ENCODE results near the gene CDH23.

CDH23 gene

GRCh38 chr10:71625445-71626175 is 228.9 kb downstream of the CDH23 start:
- Histone ChIP-seq H4K20me1 (ENCODE audit: insufficient read depth, low read length, poor library complexity, severe bottlenecking) (no peaks in the 10 kb centered on the region), H3F3A (ENCODE audit: low read depth) (no peaks in the 10 kb centered on the region), H3K4me2 (ENCODE audit: low read depth, low read length, poor library complexity, severe bottlenecking) (no peak overlapping the region), H3K27me3 (ENCODE audit: insufficient read depth, low read length, poor library complexity, severe bottlenecking) (no peaks in the 10 kb centered on the region), H3K9me3 (ENCODE audit: insufficient read depth, low read depth, low read length) (no peaks in the 10 kb centered on the region), H3K4me1 (ENCODE audit: insufficient read depth, low read length, poor library complexity, severe bottlenecking) (peaks cover 12% of the 10 kb centered on the region), H3K36me3 (ENCODE audit: insufficient read depth, low read length) (no peaks in the 10 kb centered on the region), H2AFZ (ENCODE audit: low read length) (no peak overlapping the region), H3K79me2 (ENCODE audit: insufficient read depth, low read length) (no peaks in the 10 kb centered on the region), H3K9me2 (replicated peaks; ENCODE audit: low read depth, low read length) (no peaks in the 10 kb centered on the region), H3K9ac (ENCODE audit: low read depth, low read length, poor library complexity, severe bottlenecking) (no peak overlapping the region), H3K4me3 (ENCODE audit: low read length, poor library complexity, severe bottlenecking) (no peak overlapping the region)
- no peak for TF ChIP-seq CTCF (conservative IDR thresholded peaks at IDR 0.05; ENCODE audit: low read length)
- no peak for TF ChIP-seq EZH2phosphoT487 (IDR thresholded peaks at IDR 0.05; ENCODE audit: borderline replicate concordance)

DNA sequence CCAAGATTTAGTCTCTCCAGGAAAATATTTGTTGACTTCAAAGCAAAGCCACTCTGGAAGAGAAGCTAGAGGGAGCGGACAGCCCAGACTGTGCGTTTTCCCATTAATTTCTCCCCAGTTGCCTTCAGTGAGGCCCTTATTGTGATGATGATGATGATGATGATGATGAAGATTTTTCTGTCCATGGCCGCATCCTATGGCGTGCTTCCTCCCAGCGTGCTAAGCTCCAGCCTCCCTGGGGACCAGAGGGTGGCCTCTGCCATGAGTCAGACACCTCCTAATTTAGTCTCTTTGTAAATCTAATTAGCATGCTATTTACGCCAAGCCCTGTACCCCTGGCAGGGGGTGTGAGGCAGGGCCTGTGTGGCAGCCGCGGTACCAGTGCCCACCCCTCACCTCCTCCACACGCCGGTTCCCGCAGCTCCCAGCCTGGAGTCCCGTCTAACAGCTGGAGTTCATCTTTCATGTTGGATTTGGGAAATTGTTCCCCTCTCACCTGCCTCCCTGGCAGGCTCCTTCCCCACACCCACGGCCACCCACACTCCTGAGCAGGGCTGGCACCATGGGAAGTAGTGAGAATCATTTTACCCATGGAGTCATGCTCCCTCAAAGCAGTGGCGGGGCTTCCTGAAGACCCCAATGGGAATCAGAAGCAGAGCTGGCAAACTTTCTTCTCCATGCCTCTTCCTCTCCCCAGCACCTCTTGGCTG is 230.7 kb downstream of the CDH23 start:
- no peaks in the 10 kb centered on the region for H3K9me3 ChIP-seq (ENCODE audit: insufficient read depth, low read depth, low read length)
- H3K9me2 ChIP-seq (replicated peaks; ENCODE audit: low read depth, low read length): no peaks in the 10 kb centered on the region
- H3K27me3 ChIP-seq (ENCODE audit: insufficient read depth, low read length, poor library complexity, severe bottlenecking): no peaks in the 10 kb centered on the region
- no peak overlapping the region for H3K9ac ChIP-seq (ENCODE audit: low read depth, low read length, poor library complexity, severe bottlenecking)
- H3K4me3 ChIP-seq (ENCODE audit: low read length, poor library complexity, severe bottlenecking): no peak overlapping the region
- no peak overlapping the region for H2AFZ ChIP-seq (ENCODE audit: low read length)
- H4K20me1 ChIP-seq (ENCODE audit: insufficient read depth, low read length, poor library complexity, severe bottlenecking): no peaks in the 10 kb centered on the region
- no peaks in the 10 kb centered on the region for H3F3A ChIP-seq (ENCODE audit: low read depth)
- H3K79me2 ChIP-seq (ENCODE audit: insufficient read depth, low read length): no peaks in the 10 kb centered on the region
- H3K4me1 ChIP-seq (ENCODE audit: insufficient read depth, low read length, poor library complexity, severe bottlenecking): peaks cover 12% of the 10 kb centered on the region
- TF ChIP-seq CTCF (conservative IDR thresholded peaks at IDR 0.05; ENCODE audit: low read length): no peak
- H3K36me3 ChIP-seq (ENCODE audit: insufficient read depth, low read length): no peaks in the 10 kb centered on the region
- no peak overlapping the region for H3K4me2 ChIP-seq (ENCODE audit: low read depth, low read length, poor library complexity, severe bottlenecking)

DNA sequence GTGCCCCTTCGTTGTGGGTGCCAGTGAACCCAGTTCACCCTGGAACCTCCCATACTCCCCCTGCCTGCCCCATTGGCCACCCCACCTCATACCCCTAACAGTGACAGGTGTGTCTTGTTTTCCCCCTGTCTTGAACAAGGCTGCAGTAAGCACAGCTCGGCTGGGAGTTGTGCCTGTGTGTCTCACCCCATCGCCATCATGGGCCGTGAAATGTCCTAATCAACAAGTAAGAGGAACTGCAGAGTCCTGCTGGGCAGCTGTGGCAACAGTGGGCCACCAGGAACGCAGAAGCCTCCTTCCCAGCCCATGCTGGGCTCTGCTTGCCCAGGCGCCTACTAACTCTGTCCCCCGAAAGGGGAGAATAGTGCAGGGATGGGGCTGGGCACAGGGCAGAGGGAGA is 231.2 kb downstream of the CDH23 start:
- no peak overlapping the region for H3K4me2 ChIP-seq (ENCODE audit: low read depth, low read length, poor library complexity, severe bottlenecking)
- H3K4me1 ChIP-seq (ENCODE audit: insufficient read depth, low read length, poor library complexity, severe bottlenecking): peaks cover 7% of the 10 kb centered on the region
- no peak overlapping the region for H3K4me3 ChIP-seq (ENCODE audit: low read length, poor library complexity, severe bottlenecking)
- H3K9ac ChIP-seq (ENCODE audit: low read depth, low read length, poor library complexity, severe bottlenecking): no peak overlapping the region
- H3K9me2 ChIP-seq (replicated peaks; ENCODE audit: low read depth, low read length): no peaks in the 10 kb centered on the region
- no peak for TF ChIP-seq EZH2phosphoT487 (IDR thresholded peaks at IDR 0.05; ENCODE audit: borderline replicate concordance)
- TF ChIP-seq CTCF (conservative IDR thresholded peaks at IDR 0.05; ENCODE audit: low read length): no peak
- no peak overlapping the region for H2AFZ ChIP-seq (ENCODE audit: low read length)
- no peaks in the 10 kb centered on the region for H4K20me1 ChIP-seq (ENCODE audit: insufficient read depth, low read length, poor library complexity, severe bottlenecking)
- no peaks in the 10 kb centered on the region for H3K79me2 ChIP-seq (ENCODE audit: insufficient read depth, low read length)
- H3K9me3 ChIP-seq (ENCODE audit: insufficient read depth, low read depth, low read length): no peaks in the 10 kb centered on the region
- no peaks in the 10 kb centered on the region for H3F3A ChIP-seq (ENCODE audit: low read depth)
- H3K27me3 ChIP-seq (ENCODE audit: insufficient read depth, low read length, poor library complexity, severe bottlenecking): no peaks in the 10 kb centered on the region
- no peaks in the 10 kb centered on the region for H3K36me3 ChIP-seq (ENCODE audit: insufficient read depth, low read length)

Data from Loucy (cell line).